Body of pancreas (tissue), 4 donors: ENCODE results near the gene AFF4. TPM values are rescaled to one million over a fixed set of nuclear protein-coding genes. Genes with fewer than 3 reads are reported as not detected.
"Not testable (repeated sequence)": the region's sequence is repeated elsewhere in the genome, so short reads cannot be mapped to it uniquely, and the experiment has no call there.

ENCODE experiments used
- ATAC-seq: fragments of 150-250 bp; one replicate; pipeline ENCODE4 v1.9.1; 2016
- DNase-seq, 4 donors: peaks; one replicate each; pipeline ENCODE4 v3.0.0-alpha.2; 2019
- H3K27ac ChIP-seq, 4 donors: fragments of 200-600 bp; sonication (generic); 1 replicate in 3 of 4; 2 replicates in 1 of 4; pipeline versions ENCODE4 v1.5.1 to v1.6.1; 2016 to 2019; ENCODE audit warnings: mild to moderate bottlenecking in 1 of 4, mixed read lengths in 1 of 4, moderate library complexity in 1 of 4
- H3K27me3 ChIP-seq, 2 donors: fragments of 200-600 bp; sonication (generic); one replicate each; pipeline ENCODE4 v1.6.0; 2016; ENCODE audit warnings: mild to moderate bottlenecking in 1 of 2
- H3K36me3 ChIP-seq, 2 donors: fragments of 200-600 bp; sonication (generic); replicated peaks in 1 of 2; 2 replicates each; pipeline ENCODE4 v1.5.1; 2016; ENCODE audit warnings: low read depth in 2 of 2; ENCODE audit not compliant: insufficient read depth in 1 of 2
- H3K4me1 ChIP-seq: fragments of 200-600 bp; sonication (generic); one replicate; pipeline ENCODE4 v1.6.0; 2016
- H3K4me3 ChIP-seq, 2 donors: fragments of 200-600 bp; sonication (generic); 1 replicate in 1 of 2; 2 replicates in 1 of 2; pipeline ENCODE4 v1.5.1; 2016 to 2019
- H3K9me3 ChIP-seq, 3 donors: fragments of 200-600 bp; sonication (generic); 1 replicate in 2 of 3; 2 replicates in 1 of 3; pipeline ENCODE4 v1.5.1; 2016
- CTCF ChIP-seq, 7 experiments: fragments of 450-650 bp in 4 of 7; fragments of 200-600 bp in 3 of 7; sonication (generic) in 3 of 7; IDR thresholded peaks; one replicate each; pipeline ENCODE4 v1.5.1; 2016 to 2019; ENCODE audit warnings: antibody characterized with exemption in 7 of 7
- POLR2A ChIP-seq, 3 donors: fragments of 450-650 bp; IDR thresholded peaks; one replicate each; pipeline ENCODE4 v1.6.1; 2016; ENCODE audit warnings: antibody characterized with exemption in 3 of 3, mild to moderate bottlenecking in 2 of 3
- whole genome bisulfite sequencing, 2 donors: methylation state at CpG; one replicate each; pipeline ENCODE4 v1.1.5; 2017; 5-methylcytosine and 5-hydroxymethylcytosine counted together
- intact Hi-C: fragments of 100-400 bp; cut with DNase I; formaldehyde crosslinking; loops from one replicate; pipeline ENCODE4 v1.15.1; 2023
- total RNA-seq, 2 donors: library from RNA; depleted of rRNA; stranded (reverse); fragments of >200 nt; gene quantifications; one replicate each; pipeline ENCODE4 v1.1.0, GENCODE V29; 2016

The AFF4 gene
- total RNA-seq, 2 donors from 2014 or later, result 31.4 to 32.3 TPM

- DNase-seq (no peak), ATAC-seq (no peak)
- Histone ChIP-seq H3K4me3 (no peak overlapping the region), H3K27ac (no peak overlapping the region), H3K27me3 (no peaks in the 10 kb centered on the region), H3K36me3 (no peaks in the 10 kb centered on the region), H3K9me3 (no peaks in the 10 kb centered on the region), H3K4me1 (peaks cover 29% of the 10 kb centered on the region)
- intact Hi-C loops, result no loop called here
- 96% methylated on average over 2 of the region's 2 CpGs for WGBS, 2 donors
- TF ChIP-seq POLR2A (IDR thresholded peaks at IDR 0.05), result no peak
- no peak for TF ChIP-seq CTCF (IDR thresholded peaks at IDR 0.05)
These were observed 10.6 kb downstream of the AFF4 start for GRCh38 chr5:132952829-132953228.

- ATAC-seq (no peak), DNase-seq (no peak)
- 77 to 84% methylated on average over 2 of the region's 2 CpGs for WGBS, 2 donors
- TF ChIP-seq POLR2A (IDR thresholded peaks at IDR 0.05) (no peak), CTCF (IDR thresholded peaks at IDR 0.05) (no peak)
- H3K36me3 ChIP-seq, result no peaks in the 10 kb centered on the region
- intact Hi-C loops, result no loop called here
- no peaks in the 10 kb centered on the region for H3K27me3 ChIP-seq
- no peak overlapping the region for H3K27ac ChIP-seq
- H3K4me1 ChIP-seq, result peaks cover 29% of the 10 kb centered on the region
- no peaks in the 10 kb centered on the region for H3K9me3 ChIP-seq
- no peak overlapping the region for H3K4me3 ChIP-seq
These were observed 11.5 kb downstream of the AFF4 start for GRCh38 chr5:132951897-132952296.

- no peak for DNase-seq
- intact Hi-C loops, result no loop called here
- no peak for ATAC-seq
- WGBS, 2 donors, result 93 to 100% methylated on average over 2 of the region's 2 CpGs
- Histone ChIP-seq H3K9me3 (no peaks in the 10 kb centered on the region), H3K27me3 (no peaks in the 10 kb centered on the region), H3K4me3 (no peak overlapping the region), H3K4me1 (peaks cover 27% of the 10 kb centered on the region), H3K36me3 (no peaks in the 10 kb centered on the region), H3K27ac (no peak overlapping the region)
- TF ChIP-seq CTCF (IDR thresholded peaks at IDR 0.05) (no peak), POLR2A (IDR thresholded peaks at IDR 0.05) (no peak)
These were observed 14.3 kb downstream of the AFF4 start for GRCh38 chr5:132949136-132949535.

- 29 to 32% methylated on average over 2 of the region's 2 CpGs for WGBS, 2 donors
- DNase-seq (no peak), ATAC-seq (no peak)
- Histone ChIP-seq H3K4me3 (no peak overlapping the region), H3K4me1 (peaks cover 27% of the 10 kb centered on the region), H3K36me3 (no peaks in the 10 kb centered on the region), H3K27ac (no peak overlapping the region), H3K27me3 (no peaks in the 10 kb centered on the region), H3K9me3 (no peaks in the 10 kb centered on the region)
- intact Hi-C loops, result no loop called here
- TF ChIP-seq POLR2A (IDR thresholded peaks at IDR 0.05), result no peak
- TF ChIP-seq CTCF (IDR thresholded peaks at IDR 0.05), result no peak
These were observed 15.8 kb downstream of the AFF4 start for GRCh38 chr5:132947671-132948070.

- H3K27ac ChIP-seq, result not testable (repeated sequence)
These were observed 18.1 kb downstream of the AFF4 start for GRCh38 chr5:132945315-132945714.

More at GRCh38 chr5:132945315-132945714, 18.1 kb downstream of the AFF4 start:
- H3K36me3 ChIP-seq, H3K27me3 ChIP-seq, H3K9me3 ChIP-seq, intact Hi-C loops, H3K4me3 ChIP-seq, ATAC-seq, DNase-seq: not testable (repeated sequence)
- H3K4me1 ChIP-seq, result peaks cover 26% of the 10 kb centered on the region
- WGBS, 2 donors, result 89 to 94% methylated on average over 4 of the region's 4 CpGs
